ENCODE data around the gene PLEKHH1.
"Not testable (repeated sequence)": the region's sequence is repeated elsewhere in the genome, so short reads cannot be mapped to it uniquely, and the experiment has no call there.

Gene PLEKHH1

DNA sequence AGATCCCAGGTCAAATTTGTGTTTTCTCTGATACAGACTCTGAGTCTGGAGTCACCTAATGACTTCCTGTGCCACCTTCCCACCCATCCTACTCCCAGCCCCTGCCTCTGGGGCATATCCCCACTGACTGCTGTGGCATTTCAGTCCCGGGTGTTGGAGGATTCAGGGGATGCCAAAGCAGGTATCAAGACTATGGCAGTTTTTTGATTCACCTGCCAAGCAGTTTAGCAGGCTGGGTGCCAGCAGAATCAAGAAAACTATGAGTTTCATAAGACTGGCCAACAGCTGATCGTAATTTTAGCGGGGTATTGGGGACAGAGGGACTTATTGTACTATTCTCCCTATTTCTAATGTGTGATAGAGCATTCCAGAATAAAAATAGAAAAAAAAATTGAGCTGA lies 4.6 kb downstream of the PLEKHH1 start:
- DNase-seq: no peak

DNA sequence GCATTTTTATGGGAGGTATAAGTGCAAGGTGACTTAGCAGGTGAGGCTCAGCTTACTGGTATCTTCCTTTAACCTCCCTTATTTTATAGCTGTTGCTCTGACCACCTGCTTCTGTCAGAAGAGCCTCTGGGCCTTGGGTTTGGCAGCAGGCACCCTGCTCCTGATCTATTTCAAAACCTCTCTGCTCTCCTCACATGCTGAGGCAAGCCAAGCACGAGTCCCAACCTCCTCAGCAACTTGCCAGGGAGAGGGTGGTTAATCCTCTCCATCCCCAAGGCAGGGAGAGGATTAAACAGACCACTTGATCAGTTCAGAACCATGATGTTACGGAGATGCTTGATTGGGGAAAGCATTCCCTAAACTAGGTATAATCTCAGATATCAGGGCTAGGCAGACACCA lies 5.4 kb downstream of the PLEKHH1 start:
- no peak for DNase-seq

DNA sequence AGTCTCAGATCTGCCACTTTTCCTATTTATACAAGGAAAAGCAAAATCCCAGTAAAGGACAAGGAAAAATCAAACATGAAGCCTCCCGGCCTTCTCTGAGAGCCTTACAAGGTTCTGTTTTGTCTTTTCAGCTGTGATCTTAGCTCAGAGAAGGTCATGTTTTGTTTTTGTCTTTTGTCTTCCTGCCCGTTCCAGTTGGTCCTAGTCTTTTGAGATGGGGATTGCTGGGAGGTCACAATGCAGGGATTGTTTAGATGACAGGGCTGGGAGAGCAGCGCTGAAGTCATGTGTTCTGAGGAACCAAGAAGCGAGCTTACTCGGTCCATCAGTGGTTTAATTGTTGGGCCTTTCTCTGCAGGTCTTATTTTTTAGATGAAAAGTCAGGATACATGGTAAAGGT lies 6.0 kb downstream of the PLEKHH1 start:
- DNase-seq: no peak

DNA sequence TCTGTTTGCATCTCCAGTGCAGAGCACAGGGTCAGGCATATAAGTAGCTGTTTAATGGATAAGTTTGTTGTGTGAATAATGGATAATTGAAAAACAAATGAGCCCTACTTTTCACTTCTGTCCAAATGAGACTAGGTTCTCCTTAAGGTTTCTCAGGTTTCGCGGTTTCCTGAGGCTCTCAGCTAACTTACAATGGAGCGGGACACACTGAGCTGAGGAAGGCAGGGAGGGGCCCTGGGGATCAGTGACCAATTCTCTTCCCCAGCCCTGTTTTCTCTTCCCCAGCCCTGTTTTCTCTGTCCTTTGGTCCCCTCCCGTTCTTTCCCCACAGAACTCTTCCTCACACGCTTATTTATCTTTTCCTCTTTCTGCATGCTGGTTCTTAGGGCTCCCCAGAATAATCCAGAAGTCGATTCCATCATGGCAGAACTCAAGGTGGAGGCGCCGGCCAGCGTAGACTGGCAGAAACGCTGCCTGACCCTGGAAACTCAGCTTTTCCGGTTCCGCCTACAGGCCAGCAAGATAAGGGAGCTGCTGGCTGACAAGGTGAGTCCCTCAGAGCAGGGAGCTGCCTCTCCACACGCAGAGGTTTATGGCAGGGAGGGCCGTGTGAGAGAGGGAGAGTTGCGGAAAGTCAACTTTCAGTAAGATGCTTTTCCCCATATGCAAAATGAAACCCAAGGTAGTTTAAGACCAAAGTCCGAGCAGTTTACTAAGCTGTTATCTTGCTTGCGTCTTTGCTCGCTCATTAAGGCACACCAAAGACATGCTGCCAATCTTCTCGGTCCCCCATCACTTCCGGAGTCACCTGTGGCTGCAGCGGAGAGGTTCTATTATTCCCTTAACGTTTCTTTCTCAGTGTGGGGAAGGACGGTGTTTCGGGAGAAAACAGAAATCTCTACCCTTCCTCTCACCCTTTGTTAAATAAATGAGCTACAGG lies 8.6 kb downstream of the PLEKHH1 start:
- no peak for DNase-seq

DNA sequence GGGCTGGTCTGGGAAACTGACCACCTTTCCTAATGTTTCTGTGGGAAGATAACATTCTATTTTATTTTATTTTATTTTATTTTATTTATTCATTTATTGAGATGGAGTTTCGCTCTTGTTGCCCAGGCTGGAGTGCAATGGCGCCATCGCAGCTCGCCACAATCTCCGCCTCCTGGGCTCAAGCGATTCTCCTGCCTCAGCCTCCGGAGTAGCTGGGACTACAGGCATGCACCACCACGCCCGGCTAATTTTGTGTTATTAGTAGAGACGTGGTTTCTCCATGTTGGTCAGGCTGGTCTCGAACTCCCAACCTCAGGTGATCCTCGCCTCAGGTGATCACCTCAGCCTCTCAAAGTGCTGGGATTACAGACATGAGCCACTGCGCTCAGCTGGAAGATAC lies 9.5 kb downstream of the PLEKHH1 start:
- not testable (repeated sequence) for DNase-seq

DNA sequence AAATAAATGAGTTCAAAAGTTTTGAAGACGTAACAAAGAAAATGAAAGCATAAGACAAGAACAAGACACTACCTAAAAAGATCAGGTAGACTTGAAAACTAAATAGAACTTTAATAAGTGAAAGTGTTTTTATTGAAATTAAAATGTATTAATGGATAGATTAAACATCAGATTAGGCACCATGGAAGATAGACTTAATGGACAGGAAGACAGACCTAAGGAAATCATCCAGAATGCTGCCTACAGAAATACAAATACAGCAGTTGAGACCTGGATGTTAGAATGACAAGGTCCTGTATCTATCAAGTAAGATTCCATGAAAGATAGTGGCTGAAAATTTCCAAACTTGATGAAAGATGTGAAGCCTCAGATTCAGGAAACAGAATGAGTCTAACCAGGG lies 11.5 kb downstream of the PLEKHH1 start:
- DNase-seq: no peak

DNA sequence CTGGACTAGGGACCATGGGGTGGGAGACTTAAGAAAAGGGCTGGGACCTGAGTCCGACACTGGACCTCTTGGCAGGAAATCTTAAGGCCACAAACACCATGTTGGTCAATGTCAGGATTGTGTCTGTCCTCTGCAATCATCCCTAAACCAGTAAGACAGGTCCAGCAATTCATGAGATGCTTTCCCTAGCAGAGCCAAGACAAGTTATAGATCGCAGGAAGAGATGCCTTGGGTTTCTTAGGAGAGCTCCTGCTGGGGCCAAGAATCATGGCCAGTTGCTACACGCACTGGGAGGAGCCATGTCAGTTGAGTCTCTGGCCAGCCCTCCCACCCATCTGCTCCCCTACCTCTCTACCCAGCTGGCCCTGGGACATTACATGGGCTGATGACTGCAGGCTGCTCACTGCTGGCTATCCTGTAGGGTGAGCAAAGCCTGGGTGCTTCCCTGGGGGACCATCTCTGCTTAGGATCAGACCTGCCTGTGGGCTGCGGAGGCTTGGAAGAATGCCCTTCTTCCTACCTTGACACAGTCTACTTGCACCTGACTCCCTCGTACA lies 14.2 kb downstream of the PLEKHH1 start:
- no peak for DNase-seq

DNA sequence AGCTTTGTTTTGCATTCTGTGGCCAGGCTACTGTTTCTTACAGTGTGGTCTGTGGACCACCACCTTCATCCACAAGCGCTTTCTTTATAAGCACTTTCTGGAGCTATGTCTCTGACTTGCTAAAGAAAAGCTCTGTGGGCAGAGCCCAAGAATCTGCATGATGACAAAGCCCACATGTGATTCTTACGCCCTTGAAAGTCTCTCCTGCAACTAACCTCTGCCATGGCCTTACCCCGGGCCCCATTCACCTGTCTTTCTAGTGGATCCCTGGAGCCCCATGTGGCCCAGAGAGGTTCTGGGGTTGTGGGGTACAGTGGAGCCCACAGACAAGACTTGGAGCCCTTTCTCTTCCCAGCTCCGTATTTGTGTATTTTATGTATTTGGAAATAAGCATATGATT lies 16.6 kb downstream of the PLEKHH1 start:
- DNase-seq: no peak

DNA sequence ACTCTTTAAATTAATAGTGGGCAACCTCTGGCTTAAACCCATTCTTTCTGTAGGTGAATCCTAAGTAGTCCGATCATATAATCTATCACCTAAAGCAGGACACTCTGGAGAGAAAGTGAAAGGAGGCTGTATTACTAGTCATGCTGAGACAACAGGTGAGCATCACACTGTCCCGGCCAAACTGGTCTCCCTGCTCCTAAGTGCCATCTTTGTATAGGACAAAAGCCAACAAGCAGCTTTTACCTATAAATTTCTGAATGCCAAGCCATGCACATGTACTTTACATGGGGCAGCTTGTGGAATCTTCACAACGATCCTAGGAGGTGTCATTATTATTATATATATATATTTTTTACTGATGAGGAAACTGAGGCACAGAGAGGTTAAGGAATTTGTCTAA lies 18.0 kb downstream of the PLEKHH1 start:
- DNase-seq: no peak

DNA sequence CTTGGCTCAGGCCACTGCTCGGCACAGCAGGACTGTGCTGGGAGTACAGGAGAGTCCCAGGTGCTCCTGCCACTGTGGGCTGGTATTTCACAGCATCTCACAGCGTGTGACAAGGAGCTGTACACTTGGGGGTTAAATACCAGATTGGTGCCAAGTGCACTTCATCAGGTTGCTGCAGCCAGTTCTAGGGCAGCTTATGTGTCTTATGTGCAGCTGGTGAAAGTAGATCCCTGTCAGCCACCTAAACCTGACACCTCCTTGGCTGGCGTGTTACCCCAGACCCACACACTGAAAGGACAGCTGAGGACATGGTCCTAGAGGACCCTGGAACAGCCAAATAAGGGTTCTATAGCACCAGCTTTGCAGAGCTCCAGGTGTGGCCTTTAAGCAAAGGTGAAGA lies 18.9 kb downstream of the PLEKHH1 start:
- DNase-seq: no peak

DNA sequence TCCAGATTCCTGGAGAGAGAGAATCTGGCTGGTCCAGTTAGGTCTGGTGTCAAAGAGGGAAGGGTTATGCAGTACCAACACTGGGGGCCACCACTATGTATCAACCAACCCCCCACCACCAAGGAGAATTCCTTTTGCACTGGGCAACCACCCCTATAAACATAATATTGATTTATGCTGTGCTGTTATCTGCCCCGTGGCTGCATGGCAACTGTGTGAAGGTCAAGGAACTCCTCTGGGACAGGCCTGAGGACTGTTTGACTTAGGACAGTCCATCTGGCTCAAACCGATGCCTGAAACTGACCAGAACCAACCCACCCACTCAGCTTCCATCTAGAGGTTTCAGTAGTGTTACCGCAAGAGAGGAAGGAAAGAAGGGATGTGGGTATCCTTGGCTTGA lies 20.5 kb downstream of the PLEKHH1 start:
- no peak for DNase-seq

DNA sequence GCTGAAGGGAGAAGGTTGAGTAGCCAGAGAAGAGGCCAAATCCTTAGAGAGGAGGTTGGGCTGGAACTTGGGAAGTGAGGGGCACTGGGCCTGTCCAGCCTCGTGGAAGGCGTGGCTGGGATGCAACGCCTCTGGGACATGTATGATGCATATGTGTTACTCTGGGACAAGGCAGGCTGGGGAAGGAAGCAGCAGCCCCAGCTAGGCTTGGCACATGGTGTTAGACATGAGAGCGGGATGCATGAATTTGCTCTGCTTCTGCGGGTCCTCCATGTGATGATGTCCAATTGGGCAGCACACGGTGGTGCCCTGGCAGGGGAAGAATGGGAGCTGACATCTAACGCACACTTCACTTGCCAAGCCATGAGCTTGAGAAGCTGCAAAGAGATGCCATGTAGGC lies 21.3 kb downstream of the PLEKHH1 start:
- DNase-seq: no peak

DNA sequence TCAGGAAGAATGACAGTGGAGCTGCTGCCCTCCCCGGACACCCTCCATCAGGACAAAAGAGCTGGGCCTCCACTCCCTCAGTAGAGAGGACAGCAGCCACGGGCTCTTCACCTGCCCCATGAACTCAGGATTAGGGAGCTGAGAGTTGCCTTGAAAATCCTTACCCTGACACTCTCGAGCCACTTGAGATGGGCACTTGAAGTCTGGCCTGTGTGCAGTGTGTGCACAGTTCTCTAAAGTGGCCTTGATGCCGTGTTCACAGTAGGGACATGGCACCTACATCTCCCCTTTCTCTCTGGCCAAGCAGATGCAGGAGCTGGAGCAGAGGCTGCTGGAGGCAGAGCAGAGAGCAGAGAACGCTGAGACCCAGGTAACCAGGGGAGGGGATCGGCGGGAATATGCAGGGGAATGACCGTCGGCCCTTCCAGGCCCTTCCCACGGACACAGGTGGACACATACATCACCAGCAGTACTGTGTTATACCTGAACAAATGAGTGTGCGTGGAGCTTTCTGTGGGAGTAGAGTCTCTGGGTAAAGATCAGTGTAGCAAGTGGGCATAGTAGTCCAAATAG lies 22.5 kb downstream of the PLEKHH1 start:
- no peak for DNase-seq

DNA sequence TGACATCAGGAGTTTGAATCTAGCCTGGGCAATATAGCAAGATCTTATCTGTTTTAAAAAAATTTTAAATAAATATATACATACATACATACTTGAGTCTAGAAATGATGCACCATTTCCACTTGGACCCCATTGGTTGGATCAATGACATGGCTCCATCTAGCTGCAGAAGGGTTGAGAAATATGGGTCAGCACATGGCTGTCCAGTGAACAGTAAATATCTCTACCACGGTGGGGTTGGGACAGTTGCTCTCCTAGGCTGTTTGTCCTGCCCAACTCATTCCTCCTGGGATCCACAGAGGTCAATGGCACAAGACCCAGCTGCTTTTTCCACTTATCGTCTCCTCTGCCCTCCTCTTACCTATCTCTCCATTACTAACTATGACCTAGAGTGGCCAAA lies 23.6 kb downstream of the PLEKHH1 start:
- no peak for DNase-seq

DNA sequence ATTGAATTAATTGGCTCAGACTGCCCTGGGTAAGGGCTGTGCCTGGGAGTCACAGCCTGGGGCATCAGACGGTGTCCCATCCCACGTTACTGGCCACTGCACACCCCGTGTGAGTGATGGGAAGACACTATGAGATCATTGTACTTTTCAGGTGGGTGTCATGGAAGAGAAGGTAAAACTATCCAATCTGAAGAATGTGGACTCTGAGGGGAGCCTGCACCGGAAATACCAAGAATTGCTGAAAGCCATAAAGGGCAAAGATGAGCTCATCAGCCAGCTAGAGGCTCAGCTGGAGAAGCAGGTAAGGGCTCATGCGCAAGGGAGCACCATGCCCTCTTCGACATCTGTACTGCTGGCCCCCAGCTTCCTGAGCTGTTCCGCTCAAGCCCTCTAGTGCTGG lies 24.0 kb downstream of the PLEKHH1 start:
- DNase-seq: no peak

DNA sequence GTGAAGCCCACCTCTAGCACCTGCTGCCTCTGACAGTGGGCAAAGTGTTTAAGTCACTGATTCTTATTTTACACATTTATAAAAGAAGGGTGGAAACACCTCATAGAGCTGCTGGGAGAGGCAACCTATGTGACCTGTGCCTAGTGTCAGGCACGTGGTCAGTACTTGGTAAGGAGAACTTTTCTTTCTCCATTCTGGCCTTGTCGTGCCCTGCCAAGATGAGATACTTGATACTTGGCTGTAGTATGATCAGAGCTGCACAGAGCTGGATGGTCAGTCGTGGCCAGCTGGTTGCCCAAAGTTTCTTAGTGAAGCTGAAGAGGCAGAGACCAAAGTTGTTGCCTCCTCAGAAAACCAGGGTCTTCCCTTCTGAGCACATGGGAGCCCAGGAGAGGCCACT lies 24.6 kb downstream of the PLEKHH1 start:
- no peak for DNase-seq

DNA sequence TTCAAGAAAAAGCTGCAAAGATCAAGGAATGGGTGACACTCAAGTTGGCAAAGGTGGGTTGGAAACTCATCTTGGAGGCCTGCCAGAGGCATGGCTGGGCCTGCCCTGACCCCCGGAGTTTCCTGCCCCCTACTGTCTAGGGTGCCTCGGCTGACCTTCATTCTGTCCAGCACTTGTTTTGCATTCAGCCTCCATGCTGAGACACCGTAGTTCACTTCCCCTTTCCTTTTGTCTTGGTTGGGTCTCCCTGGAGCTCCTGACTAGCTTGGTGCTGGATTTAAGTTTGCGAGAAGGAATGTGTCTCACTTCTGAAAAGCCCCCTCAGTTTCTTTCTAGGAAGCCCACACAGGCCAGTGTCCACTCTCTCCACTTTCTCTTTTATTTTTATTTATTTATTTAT lies 26.5 kb downstream of the PLEKHH1 start:
- DNase-seq: no peak

DNA sequence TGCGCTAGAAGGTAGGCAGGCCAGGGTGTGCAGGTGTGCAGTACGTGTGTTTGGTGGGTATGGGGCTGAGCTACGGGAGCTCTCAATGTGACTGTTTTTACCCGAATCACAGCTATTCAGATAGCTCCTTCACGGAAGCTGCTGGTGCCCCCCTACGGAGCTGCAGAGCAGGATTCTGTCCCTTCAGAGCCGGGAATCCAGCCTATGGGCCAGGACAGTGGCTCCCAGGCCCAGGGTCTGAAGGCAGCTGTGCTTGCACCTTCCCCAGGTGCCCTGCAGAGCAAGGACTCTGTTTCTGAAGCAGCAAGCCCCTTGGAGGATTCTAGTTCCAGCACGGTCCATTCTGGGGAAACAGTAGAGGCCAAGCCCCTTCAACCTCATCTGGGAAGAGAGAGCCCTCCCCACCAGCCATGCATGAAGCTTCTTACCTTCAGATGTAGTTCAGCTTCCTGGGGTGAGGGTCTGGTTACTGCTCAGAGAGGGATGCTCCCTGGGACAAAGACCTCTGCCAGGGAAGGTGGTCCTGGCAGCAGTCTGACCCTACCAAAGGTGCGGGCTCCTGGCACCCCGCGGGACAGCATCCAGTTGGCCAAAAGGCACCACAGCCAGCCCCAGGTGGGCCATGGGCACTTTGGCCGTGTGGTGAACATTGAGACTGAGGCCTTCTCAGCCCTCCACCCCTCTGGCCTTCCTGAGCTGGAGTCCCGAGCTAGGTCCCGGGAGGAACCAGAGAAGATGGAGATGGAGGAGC lies 29.1 kb downstream of the PLEKHH1 start:
- no peak for DNase-seq

DNA sequence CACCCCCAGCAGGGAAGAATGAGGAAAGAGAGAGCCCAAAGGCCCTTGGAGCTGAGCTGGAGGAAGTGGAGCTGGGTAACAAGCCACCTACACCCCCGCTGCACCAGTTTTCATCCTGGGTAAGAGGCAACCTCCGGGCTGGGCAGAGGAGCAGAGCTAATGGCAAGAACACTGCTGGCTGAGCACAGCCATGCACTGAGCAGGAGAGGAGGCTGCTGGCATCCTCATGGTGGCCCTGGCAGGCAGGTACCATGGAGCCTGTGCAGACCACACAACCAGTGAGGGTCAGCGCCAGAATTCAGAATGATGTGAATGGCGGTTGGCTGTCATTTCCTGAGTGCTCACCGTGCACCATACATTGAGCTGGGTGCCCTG lies 29.7 kb downstream of the PLEKHH1 start:
- no peak for DNase-seq

DNA sequence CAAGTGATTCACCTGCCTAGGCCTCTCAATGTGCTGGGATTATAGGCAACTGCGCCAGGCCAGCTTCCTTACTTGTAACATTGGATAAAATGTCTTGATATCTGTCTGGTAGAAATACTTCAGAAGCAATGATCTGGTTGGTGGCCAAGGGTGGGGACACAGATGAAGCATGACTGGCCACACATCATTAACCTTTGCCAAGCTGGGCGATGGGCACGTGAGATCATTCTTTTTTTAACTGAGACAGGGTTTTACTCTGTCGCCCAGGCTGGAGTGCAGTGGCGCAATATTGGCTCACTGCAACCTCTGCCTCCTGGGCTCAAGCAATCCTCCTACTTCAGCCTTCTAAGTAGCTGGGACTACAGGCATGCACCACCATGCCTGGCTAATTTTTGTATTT lies 31.1 kb downstream of the PLEKHH1 start:
- DNase-seq: no peak

DNA sequence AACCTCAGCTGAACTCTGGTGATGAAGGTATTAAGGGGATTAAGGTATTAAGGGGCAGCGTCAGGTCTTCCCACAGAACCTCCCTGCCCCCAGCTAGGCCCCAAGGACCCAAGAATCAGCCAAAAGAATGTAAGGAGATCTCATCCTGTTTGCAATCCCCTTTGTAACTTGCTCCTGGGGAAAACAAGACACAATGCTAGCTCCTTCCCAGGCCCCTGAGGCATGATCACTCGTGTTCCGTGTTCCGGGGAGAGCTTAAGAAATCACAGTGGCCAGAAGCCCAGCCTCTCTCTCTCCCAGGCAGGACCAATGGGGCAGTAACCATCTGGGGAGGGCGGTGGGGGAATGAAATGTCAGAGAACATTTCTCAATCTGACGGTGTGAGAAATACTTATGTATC lies 33.8 kb downstream of the PLEKHH1 start:
- DNase-seq: no peak

DNA sequence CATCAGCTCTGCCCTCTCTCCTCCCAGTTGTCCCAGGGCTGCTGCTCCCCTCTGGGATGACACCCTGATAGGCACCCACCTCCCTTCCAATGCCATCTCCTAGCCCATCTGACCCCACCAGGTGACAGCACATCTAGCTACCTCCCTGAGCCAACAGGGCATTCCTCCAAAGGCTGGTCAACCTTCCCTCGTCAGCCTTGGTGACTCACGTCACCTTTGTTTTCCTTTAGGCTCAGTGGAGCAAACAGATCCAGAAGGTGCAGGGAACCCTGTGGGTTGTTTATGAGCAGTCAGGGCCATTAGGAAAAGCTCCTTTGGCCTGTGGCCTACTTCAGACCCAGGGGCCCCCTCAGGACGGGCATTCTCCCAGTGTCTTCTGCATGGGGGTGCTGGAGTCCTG lies 34.6 kb downstream of the PLEKHH1 start:
- no peak for DNase-seq

DNA sequence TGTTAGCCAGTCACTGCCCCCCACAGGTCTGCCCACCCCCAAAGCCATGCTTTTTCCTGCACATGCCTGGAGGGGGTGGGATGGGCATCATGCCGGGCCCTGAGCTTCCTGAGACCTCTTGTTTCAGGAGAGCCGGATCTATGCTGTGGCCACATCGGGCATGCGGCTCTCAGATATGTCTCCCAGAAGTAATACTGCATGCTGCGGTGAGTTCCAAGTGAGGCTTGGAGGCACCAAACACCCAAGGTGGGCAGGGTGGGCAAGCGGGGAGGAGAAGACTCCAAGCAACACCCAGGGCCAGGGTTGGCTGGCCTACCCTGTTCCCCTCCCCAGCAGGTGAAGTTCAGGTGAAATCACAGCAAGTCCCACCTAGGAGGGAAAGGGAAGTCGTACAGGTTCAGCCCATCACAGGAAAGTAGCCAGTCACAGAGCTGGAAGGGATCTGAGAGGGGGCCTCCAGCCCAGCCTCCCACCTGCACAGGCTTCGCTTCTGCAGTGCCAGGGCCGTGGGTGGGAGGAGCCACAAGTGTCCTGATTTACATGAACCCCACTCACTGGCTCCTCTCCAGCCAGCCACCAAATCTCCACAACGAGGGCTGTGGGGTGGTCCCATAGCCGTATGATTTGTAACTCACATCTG lies 36.0 kb downstream of the PLEKHH1 start:
- DNase-seq: no peak
